HEK293T (cell line): ENCODE measurements around the gene HHIPL1.

ENCODE experiments used
- CTCF ChIA-PET: fragments of 350-600 bp; formaldehyde crosslinking; extraction: SDS; loops from one replicate; lab custom pipeline; 2021; ENCODE audit warnings: antibody characterized with exemption, inconsistent platforms; lab: Yijun Ruan, JAX
- POLR2A ChIA-PET: fragments of 350-600 bp; formaldehyde crosslinking; extraction: SDS; loops from one replicate; lab custom pipeline; 2020; ENCODE audit warnings: antibody characterized with exemption, inconsistent platforms; lab: Yijun Ruan, JAX
- DNase-seq: peaks from one replicate; pipeline ENCODE4 v3.0.0; 2012; ENCODE audit warnings: mixed read lengths; ENCODE audit errors: extremely low spot score
- ARNT ChIP-seq: fragments of 450-650 bp; IDR thresholded peaks from 2 replicates; pipeline ENCODE4 v1.6.1; 2017; ENCODE audit warnings: mild to moderate bottlenecking
- BHLHE40 ChIP-seq: fragments of 450-650 bp; IDR thresholded peaks from 2 replicates; pipeline ENCODE4 v1.6.1; 2016; ENCODE audit warnings: mild to moderate bottlenecking, moderate library complexity, borderline replicate concordance
- CTBP1 ChIP-seq: fragments of 450-650 bp; IDR thresholded peaks from 2 replicates; pipeline ENCODE4 v1.6.1; 2016; ENCODE audit warnings: borderline replicate concordance
- ELF4 ChIP-seq: fragments of 450-650 bp; IDR thresholded peaks from 2 replicates; pipeline ENCODE4 v1.6.1; 2017; ENCODE audit warnings: antibody characterized with exemption
- FOXA1 ChIP-seq: fragments of 450-650 bp; IDR thresholded peaks from 2 replicates; pipeline ENCODE4 v1.6.1; 2016; ENCODE audit warnings: mild to moderate bottlenecking
- FOXK2 ChIP-seq: fragments of 450-650 bp; IDR thresholded peaks from 2 replicates; pipeline ENCODE4 v1.6.1; 2016; ENCODE audit warnings: mild to moderate bottlenecking
- FOXM1 ChIP-seq: fragments of 450-650 bp; IDR thresholded peaks from 2 replicates; pipeline ENCODE4 v1.6.1; 2017; ENCODE audit warnings: mild to moderate bottlenecking, borderline replicate concordance
- HDGF ChIP-seq: fragments of 450-650 bp; IDR thresholded peaks from 2 replicates; pipeline ENCODE4 v1.6.1; 2017; ENCODE audit warnings: antibody characterized with exemption, borderline replicate concordance
- L3MBTL2 ChIP-seq: fragments of 450-650 bp; conservative IDR thresholded peaks from 2 replicates; pipeline ENCODE4 v1.6.1; 2016; ENCODE audit warnings: mild to moderate bottlenecking
- LEF1 ChIP-seq: fragments of 450-650 bp; IDR thresholded peaks from 2 replicates; pipeline ENCODE4 v1.6.1; 2017; ENCODE audit warnings: mild to moderate bottlenecking, borderline replicate concordance
- NFRKB ChIP-seq: fragments of 450-650 bp; IDR thresholded peaks from 2 replicates; pipeline ENCODE4 v1.6.1; 2016; ENCODE audit warnings: mild to moderate bottlenecking, moderate library complexity
- PKNOX1 ChIP-seq: fragments of 450-650 bp; IDR thresholded peaks from 2 replicates; pipeline ENCODE4 v1.6.1; 2016
- SP1 ChIP-seq: fragments of 450-650 bp; IDR thresholded peaks from 2 replicates; pipeline ENCODE4 v1.6.1; 2017
- SUZ12 ChIP-seq: fragments of 450-650 bp; IDR thresholded peaks from 2 replicates; pipeline ENCODE4 v1.6.1; 2016; ENCODE audit warnings: mild to moderate bottlenecking
- TARDBP ChIP-seq: fragments of 450-650 bp; IDR thresholded peaks from 2 replicates; pipeline ENCODE4 v1.6.1; 2016
- ZNF384 ChIP-seq: fragments of 450-650 bp; IDR thresholded peaks from 2 replicates; pipeline ENCODE4 v1.6.1; 2016

The HHIPL1 gene

GRCh38 chr14:99685151-99685591 is 40.2 kb downstream of the HHIPL1 start:
- ChIA-PET CTCF (interaction anchor here (1.4 kb wide), 1 partner anchor 207 kb away, joined by 5 read pairs; no protein-coding TSS in a partner anchor), POLR2A (no interaction called here)
- no peak for DNase-seq
- TF ChIP-seq ELF4 (no peak), FOXM1 (no peak), FOXK2 (no peak), SP1 (no peak), CTBP1 (no peak), PKNOX1 (no peak), BHLHE40 (no peak), TARDBP (no peak), NFRKB (no peak), FOXA1 (no peak), LEF1 (no peak)

- ChIA-PET POLR2A (no interaction called here), CTCF (no interaction called here)
- TF ChIP-seq ZNF384 (no peak), TARDBP (no peak), NFRKB (no peak), ELF4 (no peak), FOXA1 (no peak), PKNOX1 (no peak), HDGF (no peak), SUZ12 (no peak), SP1 (no peak), ARNT (no peak), BHLHE40 (no peak), L3MBTL2 (no peak), CTBP1 (no peak), FOXM1 (no peak), FOXK2 (no peak)
- DNase-seq: no peak
Measured at GRCh38 chr14:99685596-99685995, 40.7 kb downstream of the HHIPL1 start.

- ChIA-PET POLR2A (no interaction called here), CTCF (no interaction called here)
- no peak for DNase-seq
- no peak for TF ChIP-seq ARNT
- TF ChIP-seq BHLHE40: no peak
- TF ChIP-seq FOXM1: no peak
- TF ChIP-seq TARDBP: no peak
- no peak for TF ChIP-seq SP1
- no peak for TF ChIP-seq SUZ12
Measured at GRCh38 chr14:99686557-99687283, 41.8 kb downstream of the HHIPL1 start.

GRCh38 chr14:99687284-99688209 is 42.6 kb downstream of the HHIPL1 start:
- POLR2A ChIA-PET: no interaction called here
- TF ChIP-seq L3MBTL2 (no peak), FOXK2 (no peak), LEF1 (no peak), ARNT (no peak), ZNF384 (no peak), TARDBP (no peak), SP1 (no peak), NFRKB (no peak), ELF4 (no peak)
- CTCF ChIA-PET: interaction anchor here (0.6 to 1.1 kb wide), 8 partner anchors 9 to 212 kb away, joined by 3 to 4 read pairs (median 3); no protein-coding TSS in a partner anchor
- DNase-seq: no peak

DNA sequence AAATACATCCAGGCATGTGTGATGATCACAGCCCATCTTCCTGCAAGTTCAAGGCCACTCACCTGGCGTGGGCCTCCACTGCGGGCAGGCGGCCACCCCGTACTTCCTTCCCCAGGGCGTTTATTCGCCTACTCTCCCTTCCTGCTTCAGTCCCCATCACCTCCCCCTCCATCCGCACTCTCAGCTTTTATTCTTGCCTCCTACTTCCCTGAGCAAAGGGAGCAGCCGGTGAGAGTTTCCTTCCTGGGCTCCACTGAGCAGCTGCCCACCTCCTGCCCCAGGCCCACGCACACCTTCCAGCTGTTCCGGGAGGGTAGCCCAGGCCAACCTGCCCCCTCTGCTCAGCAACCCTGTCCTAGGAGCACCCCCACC is 43.3 kb downstream of the HHIPL1 start:
- CTCF ChIA-PET: interaction anchor here (0.6 to 1.1 kb wide), 7 partner anchors 9 to 213 kb away, joined by 3 to 4 read pairs (median 3); no protein-coding TSS in a partner anchor
- POLR2A ChIA-PET: no interaction called here
- DNase-seq: no peak
- no peak for TF ChIP-seq TARDBP
- no peak for TF ChIP-seq FOXK2
- TF ChIP-seq ARNT: no peak
- no peak for TF ChIP-seq SUZ12
- no peak for TF ChIP-seq HDGF
- no peak for TF ChIP-seq FOXM1
- TF ChIP-seq ELF4: no peak
- no peak for TF ChIP-seq L3MBTL2
- no peak for TF ChIP-seq NFRKB
- TF ChIP-seq BHLHE40: no peak

GRCh38 chr14:99688629-99689028 is 43.7 kb downstream of the HHIPL1 start:
- no peak for DNase-seq
- CTCF ChIA-PET: interaction anchor here (0.6 to 1.1 kb wide), 7 partner anchors 8 to 213 kb away, joined by 3 to 4 read pairs (median 3); no protein-coding TSS in a partner anchor
- POLR2A ChIA-PET: no interaction called here
- TF ChIP-seq FOXK2 (no peak), L3MBTL2 (no peak), ELF4 (no peak), CTBP1 (no peak), SP1 (no peak), ARNT (no peak), FOXA1 (no peak), HDGF (no peak), LEF1 (no peak)
